Measurements from ENCODE around the gene PSMB10. TPM values are rescaled to one million over a fixed set of nuclear protein-coding genes. Genes with fewer than 3 reads are reported as not detected.
A peak's percentile ranks its signal among the peaks of the same experiment; 100 is the strongest.

Gene PSMB10
- total and polyA plus RNA-seq, 2 of the 8 experiments (the other 6 are each of a cell fraction or from before 2014, with no cell fraction given) = 32.1 to 61.9 TPM

DNA sequence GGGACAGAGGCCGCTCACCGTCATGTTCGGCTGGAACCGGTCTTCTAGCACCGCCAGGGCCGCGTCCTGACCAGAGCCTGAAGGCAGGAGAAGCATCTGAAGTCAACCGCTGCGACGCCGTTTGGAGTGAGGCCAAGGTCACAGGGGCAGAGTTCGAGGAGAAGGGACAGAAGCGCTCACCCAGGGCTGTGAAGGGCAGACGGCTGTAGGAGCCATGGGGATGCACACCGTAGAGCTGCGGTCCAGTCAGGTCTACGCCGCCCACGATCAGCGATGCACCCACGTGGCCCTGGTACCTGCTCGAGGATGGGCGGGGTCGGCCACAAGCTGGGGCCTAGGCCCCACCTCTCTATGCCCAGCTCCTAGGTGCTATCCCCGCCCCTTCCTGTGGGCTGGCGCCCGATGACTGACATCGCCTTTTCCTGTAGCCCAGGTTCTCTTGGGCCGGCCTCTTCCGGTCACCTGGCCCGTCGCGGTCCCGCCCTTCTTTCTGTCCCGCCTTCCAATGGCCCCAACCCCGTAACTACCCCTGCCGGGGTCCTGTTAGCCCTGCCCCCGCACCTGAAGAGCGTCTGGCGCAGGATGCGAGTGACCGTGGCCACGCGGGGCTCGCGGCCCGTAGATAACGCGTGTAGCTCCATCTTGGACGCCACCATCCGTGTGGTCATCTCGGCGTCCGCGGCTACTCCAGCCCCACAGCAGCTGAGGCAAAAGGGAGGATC is 1.1 kb downstream of the PSMB10 start:
- Histone ChIP-seq H3K4me1 (replicated peaks in 1 of 4; ENCODE audit: control insufficient read depth in 3 of 4, insufficient read depth in 4 of 4, low read length in 3 of 4) (peaks cover 0 to 15% (median 8%) of the 10 kb centered on the region in 4 experiments; a peak in 5 of 7 replicates), H3K36me3 (ENCODE audit: control insufficient read depth in 2 of 4, insufficient read depth in 4 of 4, low read length in 3 of 4) (no peaks in the 10 kb centered on the region), H4K8ac (ENCODE audit: extremely low read depth, insufficient read depth, low read length) (peak overlapping the region; percentile 81), H2BK12ac (ENCODE audit: low read depth, low read length) (peak overlapping the region; percentile 90; the same call in 1 of the 2 replicates), H3K23ac (ENCODE audit: insufficient read length) (no peak overlapping the region), H2BK120ac (replicated peaks; ENCODE audit: low read depth, low read length) (no peak overlapping the region), H3K27me3 (replicated peaks in 1 of 4; ENCODE audit: control insufficient read depth in 3 of 4, extremely low read depth in 1 of 4, insufficient read depth in 3 of 4, low read length in 3 of 4) (no peaks in the 10 kb centered on the region), H2BK20ac (ENCODE audit: low read length) (no peak overlapping the region), H4K91ac (replicated peaks; ENCODE audit: insufficient read length, low read length) (peak overlapping the region; percentile 98), H3K18ac (ENCODE audit: extremely low read depth, low read length) (peak overlapping the region; percentile 97), H3K9me3 (ENCODE audit: insufficient read depth in 2 of 2, low read depth in 1 of 2, low read length in 1 of 2) (no peaks in the 10 kb centered on the region), H2BK5ac (ENCODE audit: low read depth, low read length) (peak overlapping the region; percentile 93), H3K4me3 (ENCODE audit: extremely low read depth in 1 of 4, insufficient read depth in 2 of 4, low read depth in 3 of 4, low read length in 4 of 4) (peak overlapping the region; percentile 69 to 98 (median 92)), H3K79me2 (ENCODE audit: control insufficient read depth in 1 of 2, insufficient read depth in 2 of 2, low read length in 2 of 2) (0 out of 4 replicates have a peak, but pooled peaks cover 0 to 3% of the 10 kb centered on the region in 2 experiments), H2BK15ac (ENCODE audit: low read length) (no peak overlapping the region; the same call in 1 of the 2 replicates), H3K9ac (replicated peaks in 1 of 4; ENCODE audit: extremely low read depth in 1 of 4, low read depth in 3 of 4, low read length in 3 of 4) (peak overlapping the region; percentile 59 to 89 (median 74)), H3K23me2 (ENCODE audit: low read depth, low read length) (peaks cover 18% of the 10 kb centered on the region), H3K14ac (ENCODE audit: insufficient read length) (no peak overlapping the region), H4K20me1 (replicated peaks in 1 of 2; ENCODE audit: control insufficient read depth in 1 of 2, insufficient read depth in 2 of 2, low read length in 2 of 2) (peaks cover 0 to 15% of the 10 kb centered on the region in 2 experiments), H3K4ac (replicated peaks; ENCODE audit: insufficient read length, low read depth, low read length) (peak overlapping the region; percentile 99), H3K4me2 (ENCODE audit: insufficient read depth in 1 of 2, low read depth in 2 of 2, low read length in 2 of 2) (peak overlapping the region; percentile 96), H4K5ac (ENCODE audit: insufficient read length, low read depth, low read length) (peak overlapping the region; percentile 97), H3K27ac (ENCODE audit: low read depth, low read length) (peak overlapping the region; percentile 74; the same call in 1 of the 2 replicates), H2AK5ac (ENCODE audit: low read depth, low read length) (no peak overlapping the region; the same call in 1 of the 2 replicates), H2AFZ (ENCODE audit: low read length) (peak overlapping the region; percentile 37; the same call in 1 of the 2 replicates), H3K79me1 (ENCODE audit: low read depth, low read length) (peaks cover 4% of the 10 kb centered on the region; the same call in 1 of the 2 replicates), H3K56ac (replicated peaks; ENCODE audit: insufficient read length, low read depth, low read length) (peak overlapping the region; percentile 93)
- WGBS, 2 experiments (ENCODE audit: extremely low coverage in 1 of 2, insufficient coverage in 1 of 2, insufficient read length in 1 of 2, insufficient replicate concordance in 2 of 2, low coverage in 1 of 2, low lambda C conversion rate in 2 of 2, missing lambda C conversion rate in 1 of 2) = 2% methylated on average over 45 of the region's 55 CpGs; no CpG with 5 or more reads in 1 of the 2 experiments
- ChIA-PET CTCF (ENCODE audit: partially characterized antibody) (interaction anchor here (0.7 to 27.1 kb wide), 24 partner anchors 10 to 414 kb away, joined by 3 to 623 read pairs (median 4); partner anchors contain the start of genes C16orf86, EDC4, ENKD1 and NRN1L), POLR2A (ENCODE audit: partially characterized antibody) (interaction anchor here (0.6 to 4.2 kb wide), 37 partner anchors 9 to 301 kb away, joined by 3 to 47 read pairs (median 4); partner anchors contain the start of genes CENPT, DDX28, DPEP2 and DUS2)
- FAIRE-seq = peak; percentile 68
- peak; percentile 90 to 93 for DNase-seq (ENCODE audit: low read depth in 1 of 2, low spot score in 2 of 2)
- TF ChIP-seq KDM4A (IDR thresholded peaks at IDR 0.05; ENCODE audit: low read depth, low read length, severe bottlenecking) (no peak), TAF1 (IDR thresholded peaks at IDR 0.05; ENCODE audit: low read depth, low read length) (peak; percentile 73), JUN (IDR thresholded peaks at IDR 0.05; ENCODE audit: low read depth, low read length) (no peak), SRF (IDR thresholded peaks at IDR 0.05; ENCODE audit: low read depth, low read length) (no peak), MAFK (IDR thresholded peaks at IDR 0.05; ENCODE audit: low read depth, low read length) (no peak), RFX5 (IDR thresholded peaks at IDR 0.05; ENCODE audit: borderline replicate concordance, low read depth, low read length) (no peak), KDM5A (IDR thresholded peaks at IDR 0.05; ENCODE audit: low read length) (no peak; the same call in 1 of the 2 replicates), CTCF (IDR thresholded peaks at IDR 0.05; ENCODE audit: control extremely low read depth in 1 of 3, insufficient read depth in 1 of 3, low read depth in 1 of 3, low read length in 3 of 3) (no peak)

All from H1 (cell line).